ENCODE results near the gene FHDC1.

Gene FHDC1

DNA sequence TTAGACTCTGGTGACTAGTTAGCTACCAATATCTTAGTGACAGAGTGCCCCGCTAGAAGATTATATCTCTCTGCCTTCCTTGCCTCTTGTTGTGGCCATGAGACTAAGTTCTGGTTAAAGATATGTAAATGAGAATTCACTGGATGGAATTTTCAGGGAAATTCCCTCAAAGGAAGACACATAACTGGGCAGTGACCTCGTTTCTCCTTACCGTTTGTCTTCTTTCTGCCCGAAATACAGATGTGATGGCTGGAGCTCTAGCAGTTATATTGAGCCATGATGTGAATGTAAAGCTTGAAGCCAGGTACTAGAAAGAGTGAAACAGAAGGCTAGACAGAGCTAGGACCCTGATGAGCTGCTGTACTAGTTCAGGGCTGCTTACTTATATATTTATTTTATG, 80.5 kb downstream of the FHDC1 start:
- no peak for TF ChIP-seq CTCF (IDR thresholded peaks at IDR 0.05)
- no peak for TF ChIP-seq ZFX (IDR thresholded peaks at IDR 0.05; ENCODE audit: borderline replicate concordance)
- H3K27ac ChIP-seq, result no peak overlapping the region

DNA sequence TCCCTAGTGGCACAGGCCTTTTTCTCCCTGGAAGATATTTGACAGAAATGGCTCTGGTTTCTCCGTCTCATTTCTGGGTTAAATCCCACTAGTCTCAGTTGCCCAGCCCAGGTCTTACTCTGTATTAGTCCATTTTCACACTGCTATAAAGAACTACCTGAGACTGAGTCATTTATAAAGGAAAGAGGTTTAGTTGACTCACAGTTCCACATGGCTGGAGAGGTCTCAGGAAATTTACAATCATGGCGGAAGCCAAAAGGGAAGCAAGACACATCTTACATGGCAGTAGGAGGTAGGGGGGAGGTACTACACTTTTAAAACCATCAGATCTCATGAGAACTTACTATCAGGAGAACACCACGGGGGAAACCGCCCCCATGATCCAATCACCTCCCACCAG, 81.9 kb downstream of the FHDC1 start:
- no peak overlapping the region for H3K27ac ChIP-seq
- no peak for TF ChIP-seq ZFX (IDR thresholded peaks at IDR 0.05; ENCODE audit: borderline replicate concordance)
- TF ChIP-seq CTCF (IDR thresholded peaks at IDR 0.05), result no peak

- TF ChIP-seq CTCF (IDR thresholded peaks at IDR 0.05) (no peak), ZFX (IDR thresholded peaks at IDR 0.05; ENCODE audit: borderline replicate concordance) (no peak)
- no peak overlapping the region for H3K27ac ChIP-seq
These were observed 82.6 kb downstream of the FHDC1 start for GRCh38 chr4:153018684-153019083.

DNA sequence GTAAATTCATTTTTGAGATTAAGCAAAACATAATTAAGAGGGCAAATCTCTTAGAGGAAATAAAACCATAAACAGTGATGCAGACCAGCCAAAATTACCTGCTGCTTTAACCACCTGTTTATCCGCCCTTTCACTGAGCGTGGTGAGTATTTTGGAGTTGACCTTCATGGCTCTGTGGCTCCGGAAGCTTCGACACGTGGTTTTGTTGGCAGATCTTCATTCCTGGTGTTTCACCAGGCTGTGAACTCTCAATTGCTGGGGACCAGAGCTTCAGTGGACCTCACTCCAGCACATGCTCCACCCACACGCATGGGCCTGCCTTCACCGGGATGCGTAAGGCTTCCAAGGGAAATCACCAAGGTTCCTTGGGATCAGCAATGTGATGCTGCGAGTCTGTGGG, 83.8 kb downstream of the FHDC1 start:
- no peak for TF ChIP-seq CTCF (IDR thresholded peaks at IDR 0.05)
- TF ChIP-seq ZFX (IDR thresholded peaks at IDR 0.05; ENCODE audit: borderline replicate concordance), result no peak
- no peak overlapping the region for H3K27ac ChIP-seq

DNA sequence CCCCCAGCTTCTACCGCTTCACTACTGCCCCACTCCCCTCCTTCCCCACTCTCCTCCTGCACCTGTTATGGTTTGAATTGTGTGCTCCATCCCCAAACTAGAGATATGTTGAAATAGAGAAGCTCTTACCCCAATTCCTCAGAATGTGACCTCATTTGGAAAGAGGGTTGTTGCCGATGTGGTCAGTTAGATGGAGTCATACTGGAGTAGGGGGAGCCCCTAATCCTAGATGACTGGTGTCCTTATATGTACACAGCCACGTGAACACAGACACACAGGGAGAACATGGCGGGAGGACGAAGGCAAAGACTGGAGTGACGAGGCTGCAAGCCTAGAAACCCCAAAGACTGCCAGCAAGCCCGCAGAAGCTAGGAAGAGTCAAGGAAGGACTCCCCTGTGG, 84.3 kb downstream of the FHDC1 start:
- H3K27ac ChIP-seq, result no peak overlapping the region
- TF ChIP-seq CTCF (IDR thresholded peaks at IDR 0.05), result no peak
- TF ChIP-seq ZFX (IDR thresholded peaks at IDR 0.05; ENCODE audit: borderline replicate concordance), result no peak

DNA sequence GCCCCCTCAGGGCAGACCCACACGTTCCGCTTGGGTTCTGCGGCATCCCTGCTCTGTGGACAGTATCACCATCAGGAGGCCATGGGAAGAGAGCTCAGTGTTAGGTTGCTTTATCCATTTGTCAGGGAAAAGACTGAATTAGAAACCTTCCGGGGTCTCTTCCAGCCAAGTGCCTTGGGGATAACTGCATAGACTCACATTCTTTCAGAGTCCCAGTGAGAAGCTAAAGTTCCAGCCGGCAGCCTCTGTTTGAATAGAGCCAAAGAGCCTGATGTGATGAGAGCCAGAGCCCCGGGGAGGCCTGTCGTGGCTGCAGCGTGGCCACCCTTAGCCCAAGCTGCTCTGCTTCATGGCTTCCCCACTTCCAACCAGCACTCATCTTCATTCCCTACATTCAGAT, 85.2 kb downstream of the FHDC1 start:
- H3K27ac ChIP-seq, result no peak overlapping the region
- TF ChIP-seq ZFX (IDR thresholded peaks at IDR 0.05; ENCODE audit: borderline replicate concordance), result no peak
- no peak for TF ChIP-seq CTCF (IDR thresholded peaks at IDR 0.05)

GRCh38 chr4:153022241-153022715, 86.2 kb downstream of the FHDC1 start:
- TF ChIP-seq ZFX (IDR thresholded peaks at IDR 0.05; ENCODE audit: borderline replicate concordance) (no peak), CTCF (IDR thresholded peaks at IDR 0.05) (no peak)
- H3K27ac ChIP-seq, result no peak overlapping the region
